ENCODE results near the gene GRIK1.

GRIK1 gene

DNA sequence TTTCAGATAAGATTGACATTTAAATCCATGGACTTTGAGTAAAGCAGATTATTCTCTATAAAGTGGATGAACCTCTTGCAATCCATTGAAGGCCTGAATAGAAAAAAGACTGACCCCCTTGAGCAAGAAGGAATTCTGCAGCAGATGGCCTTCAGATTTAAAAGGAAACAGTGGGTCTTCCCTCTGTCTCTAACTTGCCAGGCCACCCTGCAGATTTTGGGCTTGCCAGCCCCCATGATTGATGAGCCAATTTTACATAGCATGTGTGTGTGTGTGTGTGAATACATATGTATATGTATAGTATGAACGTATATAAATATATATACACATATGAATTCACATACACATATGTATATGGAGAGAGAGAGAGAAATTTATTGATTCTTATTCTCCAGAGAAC, 113.4 kb downstream of the GRIK1 start:
- DNase-seq = no peak

- no peak for DNase-seq
These were observed 113.9 kb downstream of the GRIK1 start for GRCh38 chr21:29825936-29826335.

DNA sequence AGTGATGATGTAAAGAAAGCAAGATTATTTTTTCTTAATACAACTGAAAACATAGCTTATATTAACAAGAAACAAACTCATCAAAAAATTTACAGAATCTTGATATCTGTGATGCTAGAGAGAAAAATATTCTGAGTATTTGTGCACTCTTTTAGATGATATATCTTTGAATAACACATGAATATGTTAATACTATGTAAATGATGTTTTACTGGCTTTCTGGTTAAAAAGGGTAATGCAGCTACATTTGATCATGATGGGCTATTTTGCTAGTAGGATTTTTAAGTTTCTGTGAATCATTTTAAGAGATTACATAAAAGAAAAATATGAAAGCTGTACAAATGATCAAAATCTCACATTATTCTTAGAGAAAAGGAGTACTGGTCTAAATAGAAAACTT, 114.5 kb downstream of the GRIK1 start:
- no peak for DNase-seq

DNA sequence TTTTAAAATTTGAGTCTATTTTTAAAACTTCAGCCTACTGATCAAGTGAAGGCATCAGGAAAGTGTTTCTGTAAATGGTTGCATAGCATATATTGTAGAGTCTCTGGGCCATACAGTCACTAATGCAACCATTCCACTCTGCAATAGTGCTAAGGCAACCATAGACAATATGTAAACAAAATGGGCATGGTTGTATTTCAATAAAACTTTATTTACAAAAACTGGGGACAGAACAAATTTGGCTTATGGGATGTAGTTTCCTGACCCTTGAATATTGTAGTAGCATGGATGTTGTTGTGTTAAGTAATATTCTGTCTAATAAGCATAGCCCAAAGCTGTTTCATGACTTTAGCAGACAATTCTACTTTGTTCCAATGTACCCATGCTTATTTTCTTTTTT, 117.7 kb downstream of the GRIK1 start:
- no peak for DNase-seq

DNA sequence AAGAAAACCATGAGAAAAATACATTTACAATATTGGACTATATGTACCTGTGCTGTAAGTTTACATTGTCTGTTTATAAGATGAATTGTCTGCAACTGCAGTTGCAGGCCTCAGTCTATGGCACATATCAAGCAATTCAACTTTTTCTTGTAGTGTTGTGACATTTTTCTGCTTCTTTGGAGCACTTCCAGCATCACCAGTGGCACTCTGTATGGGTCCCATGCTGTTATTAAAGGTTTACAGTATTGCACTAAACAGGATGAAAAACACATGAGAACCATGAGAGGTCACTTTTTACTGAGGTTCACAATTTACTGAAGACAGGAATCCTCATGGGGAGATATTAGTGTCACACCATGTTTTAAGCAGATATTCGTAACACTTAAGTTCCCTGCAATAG, 118.6 kb downstream of the GRIK1 start:
- DNase-seq = no peak

- DNase-seq = no peak
These were observed 120.0 kb downstream of the GRIK1 start for GRCh38 chr21:29819675-29820326.

DNA sequence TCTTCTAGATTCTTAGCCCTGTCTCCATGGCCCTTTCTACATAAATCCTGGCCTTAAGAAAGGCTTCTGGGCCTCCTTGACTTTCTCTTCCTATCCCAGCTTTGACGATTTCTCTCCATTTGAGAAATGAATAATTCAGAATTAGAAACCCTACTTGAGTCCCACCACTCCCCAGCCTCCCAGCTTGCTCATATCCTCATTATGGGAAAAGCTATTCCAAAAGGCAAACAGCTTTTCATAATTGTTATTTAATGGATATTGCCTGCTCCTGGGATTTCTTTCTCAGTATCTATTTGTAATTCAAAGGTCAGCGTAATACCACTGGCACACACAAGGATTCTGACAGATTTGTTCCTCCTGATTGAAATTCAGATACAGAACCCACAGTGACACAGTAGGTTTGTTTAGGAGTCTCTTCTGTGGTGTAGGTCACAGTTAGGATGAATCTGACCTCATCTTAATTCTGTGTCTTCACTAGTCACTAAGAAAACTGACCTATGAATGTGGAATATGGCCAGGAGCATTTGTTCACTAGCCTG, 121.3 kb downstream of the GRIK1 start:
- no peak for DNase-seq

- DNase-seq = no peak
These were observed 122.3 kb downstream of the GRIK1 start for GRCh38 chr21:29817450-29817849.

DNA sequence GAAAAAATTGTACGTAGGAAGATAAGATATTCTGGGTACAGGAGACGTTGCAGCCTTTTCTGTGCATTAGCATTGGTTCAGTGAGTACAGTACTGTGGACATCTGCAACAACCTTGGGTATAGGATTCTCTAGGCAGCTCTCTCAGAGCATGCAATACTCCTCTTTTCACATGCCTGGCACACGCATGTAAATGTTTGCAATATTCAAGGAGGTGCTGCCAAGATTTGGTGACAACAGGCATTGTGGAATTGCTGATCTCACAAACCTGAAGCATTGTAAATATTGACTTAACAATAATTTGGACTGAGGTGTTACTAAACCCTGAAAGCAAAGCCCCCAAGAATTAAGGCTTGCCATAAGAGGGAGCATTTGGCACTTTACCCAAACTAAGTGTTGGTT, 126.8 kb downstream of the GRIK1 start:
- no peak for DNase-seq

DNA sequence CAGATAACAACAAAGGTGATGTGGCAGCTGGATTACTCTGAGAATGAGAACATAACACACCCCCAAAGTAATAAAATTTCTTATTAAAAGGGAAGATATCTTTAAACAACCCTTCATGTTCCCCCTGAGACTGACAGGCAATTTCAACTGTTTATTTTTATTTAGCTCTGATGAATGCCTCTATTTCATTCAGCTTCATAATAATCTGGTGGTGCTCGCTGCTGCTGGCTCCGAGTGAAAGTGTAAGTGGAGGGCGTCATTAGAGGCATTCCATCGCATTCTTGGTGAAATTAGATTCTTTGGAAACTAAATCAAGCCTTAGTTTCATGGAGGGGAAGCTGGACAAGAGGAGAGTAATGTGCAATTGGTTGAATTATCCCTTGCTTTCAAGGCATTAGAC, 128.9 kb downstream of the GRIK1 start:
- no peak for DNase-seq

DNA sequence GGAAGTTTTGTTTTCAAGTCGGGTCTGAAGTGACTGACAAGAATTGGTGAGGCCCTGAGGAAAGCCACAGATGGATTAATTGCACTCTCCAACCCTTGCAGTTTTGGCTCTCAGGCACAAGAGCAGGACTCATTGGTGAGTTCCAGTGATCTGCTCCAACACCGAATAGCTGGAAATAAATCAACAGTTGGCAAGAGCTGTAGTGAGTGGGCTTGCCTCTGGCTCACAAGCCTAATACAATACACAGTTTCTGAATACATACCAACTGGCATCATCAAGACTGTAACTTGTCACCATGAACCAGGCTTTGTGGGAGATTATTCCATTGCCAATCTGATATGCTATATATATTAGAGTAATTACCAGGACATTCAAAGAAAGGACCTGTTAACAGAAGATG, 131.6 kb downstream of the GRIK1 start:
- DNase-seq = no peak

- DNase-seq = no peak
These were observed 134.7 kb downstream of the GRIK1 start for GRCh38 chr21:29805105-29805504.

DNA sequence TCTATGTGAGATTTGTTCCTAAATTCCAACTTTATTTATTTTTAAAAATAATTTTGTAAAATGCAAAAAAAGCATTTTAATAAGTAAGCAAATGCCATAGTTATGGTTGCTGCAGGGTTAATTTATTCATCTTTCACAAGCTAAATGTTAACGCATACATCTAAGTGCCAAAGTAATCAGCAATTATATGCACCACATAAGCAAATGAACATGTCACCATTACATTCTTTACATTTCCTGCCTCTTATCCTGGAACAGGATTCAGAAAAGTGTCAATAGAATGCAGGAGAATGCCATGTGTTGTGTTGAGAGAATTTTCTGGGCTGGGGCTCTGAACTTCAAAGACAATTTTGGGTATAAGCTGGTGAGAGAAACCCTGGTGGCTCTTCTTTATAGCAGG, 136.6 kb downstream of the GRIK1 start:
- DNase-seq = no peak

GRCh38 chr21:29801122-29801521, 138.7 kb downstream of the GRIK1 start:
- DNase-seq = no peak

DNA sequence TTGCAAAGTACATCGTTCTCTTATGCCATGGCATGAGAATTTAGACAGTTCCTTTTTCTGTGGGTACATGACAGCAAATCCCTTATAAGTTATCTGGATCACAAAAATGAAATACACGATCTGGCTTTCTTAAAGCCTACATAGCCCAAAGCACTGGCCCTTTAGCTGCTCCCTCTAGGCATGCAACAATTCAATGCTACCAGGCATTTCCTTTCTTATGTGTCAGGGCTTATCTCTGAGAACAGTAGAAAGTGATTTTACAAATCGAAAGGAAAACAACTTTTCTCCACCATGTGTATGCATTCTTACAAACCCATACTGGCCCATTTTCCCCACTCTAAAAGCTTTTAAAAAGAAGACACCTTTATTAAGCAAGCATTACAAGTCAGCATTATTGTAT, 139.7 kb downstream of the GRIK1 start:
- DNase-seq = no peak

DNA sequence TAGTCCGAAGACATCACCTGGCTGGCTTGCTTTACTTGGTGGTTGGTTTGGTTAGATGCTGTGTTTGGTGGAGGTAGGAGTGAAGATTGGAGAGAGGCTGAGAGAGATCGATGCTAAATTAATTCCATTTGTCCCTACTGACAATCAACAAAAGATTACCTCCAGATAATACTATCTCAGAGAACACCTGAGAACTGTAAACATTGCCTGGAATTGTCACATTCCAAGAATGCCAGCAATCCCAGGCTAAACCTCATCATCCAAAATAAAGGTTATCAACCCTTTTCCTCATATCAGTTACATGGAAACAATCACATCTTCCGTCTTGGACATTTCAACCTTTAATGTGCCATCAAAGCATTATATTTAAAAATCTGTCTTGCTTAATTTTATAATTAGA, 141.0 kb downstream of the GRIK1 start:
- no peak for DNase-seq

DNA sequence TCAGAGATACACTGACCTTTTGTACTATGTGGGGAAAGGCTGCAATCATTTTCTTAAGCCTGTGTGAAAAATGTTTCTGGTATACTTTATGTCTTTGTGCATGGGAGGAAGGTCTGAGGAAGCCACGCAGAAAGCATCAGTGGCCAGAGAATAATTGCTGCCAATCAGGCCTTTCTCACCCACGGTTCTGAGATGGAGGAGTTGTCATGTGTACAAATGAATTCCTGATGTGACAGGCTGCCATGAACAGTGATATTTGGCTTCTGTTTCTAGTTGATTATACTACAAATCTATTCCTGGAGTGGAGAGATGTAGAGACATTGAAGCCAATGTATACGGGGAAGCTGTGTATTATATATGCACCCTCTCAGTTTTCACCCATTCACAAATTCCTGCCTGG, 142.6 kb downstream of the GRIK1 start:
- DNase-seq = no peak

DNA sequence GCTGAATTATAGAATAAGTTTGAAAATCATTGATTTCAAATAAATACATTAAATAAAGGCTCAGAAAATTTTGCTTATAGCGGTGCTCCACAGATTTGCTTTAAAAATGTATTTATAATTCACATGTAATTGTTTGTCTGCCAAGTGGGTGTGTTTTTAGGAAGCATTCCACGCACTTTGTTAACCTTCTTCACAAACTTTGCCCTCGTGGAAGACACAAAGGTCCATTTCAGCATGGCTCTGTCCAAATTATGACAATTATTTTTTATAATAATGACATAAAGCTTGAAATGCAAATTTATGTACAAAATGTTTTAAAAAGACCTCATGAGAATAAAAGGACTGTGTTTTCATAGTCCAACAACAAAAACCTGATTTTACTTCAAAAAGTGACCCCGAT, 146.1 kb downstream of the GRIK1 start:
- DNase-seq = no peak

- DNase-seq = no peak
These were observed 150.4 kb downstream of the GRIK1 start for GRCh38 chr21:29789393-29789792.

DNA sequence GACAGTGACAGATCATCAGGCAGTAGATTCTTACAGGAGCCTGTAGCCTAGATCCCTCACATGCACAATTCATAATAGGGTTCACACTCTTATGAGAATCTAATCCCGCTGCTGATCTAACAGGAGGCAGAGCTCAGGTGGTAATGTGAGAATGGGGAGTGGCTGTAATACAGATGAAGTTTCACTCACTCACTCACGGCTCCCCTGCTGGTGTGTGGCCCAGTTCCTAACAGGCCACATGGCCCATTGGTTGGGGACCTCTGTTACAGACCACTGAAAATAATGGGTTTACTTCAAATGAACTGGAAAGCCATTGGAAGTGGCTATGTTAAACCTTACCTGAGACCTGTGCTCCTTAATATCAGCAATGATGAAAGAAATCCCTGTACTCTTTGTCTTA, 151.0 kb downstream of the GRIK1 start:
- DNase-seq = no peak

DNA sequence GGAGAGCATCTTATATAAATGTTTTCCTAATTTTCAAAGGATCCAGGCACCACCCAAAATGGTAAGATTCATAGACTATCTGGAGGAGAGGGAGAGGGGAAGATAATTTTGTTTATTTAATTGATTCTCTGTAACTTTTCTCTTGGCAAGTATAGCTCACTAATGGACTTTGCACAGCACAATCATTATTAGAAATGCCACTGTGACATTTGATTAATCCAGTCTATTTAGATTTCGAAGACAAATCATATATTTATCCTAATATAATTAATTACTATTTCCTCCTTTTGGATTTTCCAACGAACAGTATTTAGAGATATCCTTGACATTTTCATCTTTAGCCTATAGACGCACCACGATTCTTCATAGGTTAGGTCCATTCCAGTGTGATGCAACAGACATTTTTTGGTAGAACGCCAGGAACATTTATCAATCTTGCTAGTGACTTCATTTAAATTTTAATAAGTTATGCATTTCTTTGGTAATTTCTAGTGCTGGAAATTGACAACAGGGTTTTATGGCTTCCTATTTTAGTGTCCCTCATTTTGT, 152.4 kb downstream of the GRIK1 start:
- DNase-seq = no peak

GRCh38 chr21:29786496-29787360, 153.1 kb downstream of the GRIK1 start:
- DNase-seq = no peak

GRCh38 chr21:29777160-29777559, 162.6 kb downstream of the GRIK1 start:
- no peak for DNase-seq

GRCh38 chr21:29775462-29775861, 164.3 kb downstream of the GRIK1 start:
- DNase-seq = no peak
